SK-N-SH (cell line): ENCODE data around the gene FAM120B. TPM values are rescaled to one million over a fixed set of nuclear protein-coding genes. Genes with fewer than 3 reads are reported as not detected.

ENCODE experiments used
- CTCF ChIA-PET: fragments of 300-600, 350-600 bp; formaldehyde crosslinking; extraction: SDS; loops from one replicate; lab custom pipeline; 2021; lab: Yijun Ruan, JAX
- POLR2A ChIA-PET: fragments of 350-600 bp; sonication (Branson Sonifier 250); formaldehyde crosslinking; extraction: SDS; loops from one replicate; lab custom pipeline; 2020; ENCODE audit warnings: antibody characterized with exemption, inconsistent platforms; lab: Yijun Ruan, JAX
- DNase-seq: peaks from one replicate; pipeline ENCODE4 v3.0.0; 2012
- H2AFZ ChIP-seq: fragments of 200-600 bp; sonication (generic); 2 replicates; pipeline ENCODE4 v1.8.1; 2016; ENCODE audit warnings: antibody characterized with exemption, mild to moderate bottlenecking, low read depth
- H3F3A ChIP-seq: fragments of 200-600 bp; sonication (generic); replicated peaks from 2 replicates; pipeline ENCODE3; 2016; ENCODE audit warnings: antibody characterized with exemption, mild to moderate bottlenecking; ENCODE audit not compliant: insufficient read depth
- H3K27ac ChIP-seq, 2 experiments: fragments of 200-500 bp in 1 of 2; fragments of 200-600 bp in 1 of 2; sonication (Bioruptor generic) in 1 of 2; sonication (generic), shearing (Covaris generic) in 1 of 2; 2 replicates each; pipeline versions ENCODE4 v1.5.1 to v1.6.1; 2014 to 2016; ENCODE audit warnings: low read depth in 2 of 2, inconsistent platforms in 1 of 2, low read length in 1 of 2, mild to moderate bottlenecking in 1 of 2, mixed read lengths in 1 of 2
- H3K27me3 ChIP-seq: fragments of 200-600 bp; sonication (generic), shearing (Covaris generic); 2 replicates; pipeline ENCODE4 v1.6.1; 2016; ENCODE audit warnings: mixed run types; ENCODE audit not compliant: insufficient read depth
- H3K36me3 ChIP-seq, 2 experiments: fragments of 200-500 bp in 1 of 2; fragments of 200-600 bp in 1 of 2; sonication (Bioruptor generic) in 1 of 2; sonication (generic) in 1 of 2; replicated peaks in 1 of 2; 2 replicates each; pipeline versions ENCODE3 to v1.5.1; 2014 to 2016; ENCODE audit warnings: low read length in 1 of 2, mild to moderate bottlenecking in 1 of 2; ENCODE audit not compliant: insufficient read depth in 2 of 2, control insufficient read depth in 1 of 2
- H3K4me1 ChIP-seq, 2 experiments: fragments of 200-500 bp in 1 of 2; fragments of 200-600 bp in 1 of 2; sonication (Bioruptor generic) in 1 of 2; sonication (generic), shearing (Covaris generic) in 1 of 2; 2 replicates each; pipeline versions ENCODE4 v1.5.1 to v1.6.1; 2014 to 2016; ENCODE audit warnings: low read depth in 1 of 2, low read length in 1 of 2, mixed run types in 1 of 2; ENCODE audit not compliant: insufficient read depth in 2 of 2, control insufficient read depth in 1 of 2
- H3K4me2 ChIP-seq: fragments of 200-600 bp; sonication (generic), shearing (Covaris generic); 2 replicates; pipeline ENCODE4 v1.6.1; 2017; ENCODE audit warnings: mixed run types
- H3K4me3 ChIP-seq, 2 experiments: fragments of 200-500 bp in 1 of 2; fragments of 200-600 bp in 1 of 2; sonication (Bioruptor generic) in 1 of 2; sonication (generic), shearing (Covaris generic) in 1 of 2; 2 replicates each; pipeline versions ENCODE4 v1.5.1 to v1.8.1; 2014 to 2016; ENCODE audit warnings: low read depth in 2 of 2, inconsistent platforms in 1 of 2, low read length in 1 of 2, mild to moderate bottlenecking in 1 of 2, mixed read lengths in 1 of 2, moderate library complexity in 1 of 2
- H3K79me2 ChIP-seq: fragments of 200-600 bp; sonication (generic); 2 replicates; pipeline ENCODE4 v1.8.1; 2017; ENCODE audit warnings: mild to moderate bottlenecking; ENCODE audit not compliant: insufficient read depth
- H3K9ac ChIP-seq: fragments of 200-600 bp; sonication (generic); 2 replicates; pipeline ENCODE4 v1.6.1; 2017; ENCODE audit warnings: mixed run types
- H3K9me2 ChIP-seq: fragments of 200-600 bp; sonication (generic); 2 replicates; pipeline ENCODE4 v1.6.1; 2017; ENCODE audit warnings: mixed run types
- H3K9me3 ChIP-seq: fragments of 200-600 bp; sonication (generic); 2 replicates; pipeline ENCODE4 v1.6.1; 2017; ENCODE audit warnings: mixed run types, mild to moderate bottlenecking, moderate library complexity
- H4K20me1 ChIP-seq: fragments of 200-600 bp; sonication (generic); 2 replicates; pipeline ENCODE4 v1.6.1; 2017; ENCODE audit warnings: mild to moderate bottlenecking, mixed run types; ENCODE audit not compliant: insufficient read depth
- ELF1 ChIP-seq: IDR thresholded peaks from 2 replicates; pipeline ENCODE4 v1.4.0; 2012
- EP300 ChIP-seq, 2 experiments: IDR thresholded peaks; 2 replicates each; pipeline versions ENCODE4 v1.4.0 to v1.6.1; 2012; ENCODE audit warnings: borderline replicate concordance in 1 of 2, low read depth in 1 of 2, low read length in 1 of 2
- FOSL2 ChIP-seq: IDR thresholded peaks from 2 replicates; pipeline ENCODE4 v1.4.0; 2012; ENCODE audit warnings: low read depth, mild to moderate bottlenecking, moderate library complexity, borderline replicate concordance
- MAX ChIP-seq: IDR thresholded peaks from 2 replicates; pipeline ENCODE4 v1.4.0; 2012; ENCODE audit warnings: low read depth
- MEF2A ChIP-seq: IDR thresholded peaks from 2 replicates; pipeline ENCODE4 v1.4.0; 2012; ENCODE audit warnings: low read depth, borderline replicate concordance
- PBX3 ChIP-seq: IDR thresholded peaks from 2 replicates; pipeline ENCODE4; 2012
- RCOR1 ChIP-seq: fragments of 150-350 bp; IDR thresholded peaks from 2 replicates; pipeline ENCODE4 v1.6.1; 2017; ENCODE audit warnings: antibody characterized with exemption, low read length
- RXRA ChIP-seq: IDR thresholded peaks from 2 replicates; pipeline ENCODE4 v1.4.0; 2012; ENCODE audit warnings: low read depth, mild to moderate bottlenecking, borderline replicate concordance
- SIN3A ChIP-seq: IDR thresholded peaks from 2 replicates; pipeline ENCODE4 v1.6.1; 2012; ENCODE audit warnings: low read depth, mild to moderate bottlenecking, low read length, moderate library complexity, borderline replicate concordance
- TCF12 ChIP-seq: IDR thresholded peaks from 2 replicates; pipeline ENCODE4 v1.4.0; 2012
- TEAD4 ChIP-seq: IDR thresholded peaks from 2 replicates; pipeline ENCODE4 v1.4.0; 2012; ENCODE audit warnings: mild to moderate bottlenecking, borderline replicate concordance; ENCODE audit not compliant: insufficient read depth
- USF2 ChIP-seq: fragments of 150-350 bp; IDR thresholded peaks from 2 replicates; pipeline ENCODE4 v1.6.1; 2017; ENCODE audit warnings: antibody characterized with exemption, low read length, low read depth, borderline replicate concordance
- YY1 ChIP-seq: IDR thresholded peaks from 2 replicates; pipeline ENCODE4 v1.4.0; 2012; ENCODE audit warnings: low read depth, mild to moderate bottlenecking
- WGBS: methylation state at CpG from one replicate; pipeline ENCODE4 v1.1.6; 2017; ENCODE audit warnings: low lambda C conversion rate; 5-methylcytosine and 5-hydroxymethylcytosine counted together
- polyA plus RNA-seq, 3 experiments: library from polyadenylated mRNA; depleted of rRNA; stranded (reverse); fragments of >200 nt; gene quantifications; 2 replicates each; pipeline ENCODE4 v1.2.3, GENCODE V29; 2012

The FAM120B gene
- polyA plus RNA-seq, 1 of the 3 experiments (the other 2 are of a cell fraction), result 7.7 TPM

GRCh38 chr6:170433163-170434116 lies 126.9 kb downstream of the FAM120B start:
- Histone ChIP-seq H3K27ac (no peak overlapping the region), H3K4me2 (no peak overlapping the region), H4K20me1 (no peaks in the 10 kb centered on the region), H3K9me3 (no peaks in the 10 kb centered on the region; the same call in 1 of the 2 replicates), H3K79me2 (no peaks in the 10 kb centered on the region), H3K4me3 (no peak overlapping the region), H3K27me3 (no peaks in the 10 kb centered on the region), H3K9ac (no peak overlapping the region), H3K9me2 (no peaks in the 10 kb centered on the region), H3K4me1 (peaks cover 7 to 15% of the 10 kb centered on the region in 2 experiments; a peak in 3 of 4 replicates), H3K36me3 (peaks cover 0 to 9% of the 10 kb centered on the region in 2 experiments), H2AFZ (no peak overlapping the region), H3F3A (no peaks in the 10 kb centered on the region)
- CTCF ChIA-PET, result interaction anchor here (0.8 kb wide), 1 partner anchor 96 kb away, joined by 3 read pairs; no protein-coding TSS in a partner anchor
- WGBS, result 86% methylated on average over 15 of the region's 17 CpGs
- TF ChIP-seq USF2, result no peak
- TF ChIP-seq MAX, result no peak
- no peak for TF ChIP-seq YY1
- no peak for TF ChIP-seq EP300 (IDR thresholded peaks at IDR 0.05; ENCODE audit: borderline replicate concordance in 1 of 2, low read depth in 1 of 2, low read length in 1 of 2)
- no peak for TF ChIP-seq RCOR1
- no peak for TF ChIP-seq FOSL2
- no peak for TF ChIP-seq TEAD4
- no peak for TF ChIP-seq ELF1
- TF ChIP-seq RXRA, result no peak
- no peak for TF ChIP-seq PBX3
- TF ChIP-seq TCF12, result no peak
- TF ChIP-seq MEF2A, result no peak
- TF ChIP-seq SIN3A, result no peak
- no peak for DNase-seq
- POLR2A ChIA-PET, result no interaction called here
